GM18867 (cell line): ENCODE results near the gene MMRN2.

ENCODE experiments used
- ATAC-seq: cut with Tn5 transposase; IDR thresholded peaks from one replicate; pipeline ENCODE4 v1.9.1; 2021; ENCODE audit warnings: mild to moderate bottlenecking, moderate library complexity; ENCODE audit not compliant: unreplicated experiment

The MMRN2 gene

DNA sequence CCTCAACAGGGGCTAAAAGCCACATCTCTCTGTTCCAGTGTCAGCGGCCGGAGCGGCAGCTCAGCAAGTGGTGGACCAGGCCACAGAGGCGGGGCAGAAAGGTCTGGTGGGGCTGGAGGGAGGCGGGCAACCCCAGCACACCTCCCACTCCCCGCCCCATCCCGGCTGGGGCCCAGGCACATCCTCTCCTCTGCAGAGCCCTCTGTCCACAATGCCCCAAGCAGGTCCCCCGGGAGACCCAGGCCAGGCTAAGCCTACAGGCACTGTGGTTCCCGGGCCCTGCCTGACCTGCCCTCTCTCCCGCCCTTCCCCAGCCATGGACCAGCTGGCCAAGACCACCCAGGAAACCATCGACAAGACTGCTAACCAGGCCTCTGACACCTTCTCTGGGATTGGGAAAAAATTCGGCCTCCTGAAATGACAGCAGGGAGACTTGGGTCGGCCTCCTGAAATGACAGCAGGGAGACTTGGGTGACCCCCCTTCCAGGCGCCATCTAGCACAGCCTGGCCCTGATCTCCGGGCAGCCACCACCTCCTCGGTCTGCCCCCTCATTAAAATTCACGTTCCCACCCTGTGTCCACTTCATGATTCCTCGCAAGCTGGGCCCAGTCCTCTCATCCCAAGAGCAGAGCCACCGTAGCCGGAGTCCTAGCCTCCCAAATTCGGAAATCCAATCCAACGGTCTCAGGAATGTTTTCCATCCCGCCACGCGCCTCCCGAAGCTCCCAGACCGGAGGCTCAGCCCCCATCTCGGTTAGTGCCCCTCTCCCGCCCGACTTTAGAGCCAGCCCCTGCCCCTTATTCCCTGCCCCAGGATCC lies 13.0 kb upstream of the MMRN2 start:
- ATAC-seq, result no peak

DNA sequence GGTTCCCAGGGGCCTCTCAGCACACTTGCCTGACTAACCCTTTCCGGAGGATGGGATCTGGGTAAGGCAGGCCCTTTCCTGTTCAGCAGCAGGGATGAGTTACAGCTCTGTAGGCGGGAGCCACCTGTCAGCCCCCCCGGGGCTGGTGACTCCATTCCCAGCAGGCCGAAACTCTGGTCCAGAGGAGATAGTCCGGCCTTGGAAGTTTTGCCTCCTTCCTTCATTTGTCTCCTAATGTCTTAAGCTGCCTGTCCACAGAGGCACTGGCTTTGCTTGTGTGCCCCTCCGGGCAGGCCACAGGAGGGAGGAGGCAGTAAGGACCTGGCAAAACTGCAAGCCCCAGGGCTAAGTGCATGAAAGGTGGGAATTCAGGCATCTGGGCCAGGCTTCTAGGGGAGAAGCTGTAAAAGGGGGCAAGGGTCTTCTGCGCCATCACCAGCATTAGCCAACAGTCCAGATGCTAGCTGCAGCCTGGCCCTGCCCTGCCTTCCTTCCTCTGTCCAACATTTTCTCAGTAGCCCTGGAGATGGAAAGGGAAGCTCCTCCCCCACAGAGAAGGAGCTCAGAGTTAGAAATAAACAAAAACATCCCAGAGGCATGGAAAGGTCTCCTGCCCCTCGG lies 12.1 kb upstream of the MMRN2 start:
- no peak for ATAC-seq

DNA sequence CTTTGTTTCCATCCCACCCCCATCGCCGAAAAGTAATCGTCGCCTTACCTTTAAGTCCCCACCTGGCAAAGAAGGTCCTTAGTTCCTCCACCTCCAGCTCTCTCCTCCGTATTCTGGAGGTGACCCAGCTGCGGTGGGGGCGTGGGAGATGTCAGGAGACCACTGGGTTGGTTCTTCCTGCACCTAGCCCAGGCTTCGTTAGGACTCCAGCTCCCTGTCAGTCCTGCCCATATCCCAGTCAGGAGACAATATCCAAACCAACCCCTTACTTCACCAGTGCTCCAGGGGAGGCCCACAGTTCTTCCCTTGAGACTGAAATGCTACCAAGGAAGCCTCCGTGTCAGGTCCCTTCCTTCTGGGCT lies 11.6 kb upstream of the MMRN2 start:
- ATAC-seq, result no peak

GRCh38 chr10:86968271-86968993 lies 11.0 kb upstream of the MMRN2 start, which contains the start of gene ADIRF:
TSS of gene ADIRF (plus strand) at chr10:86968482. CDS start at chr10:86968545, 63 bp downstream.
- ATAC-seq, result no peak

DNA sequence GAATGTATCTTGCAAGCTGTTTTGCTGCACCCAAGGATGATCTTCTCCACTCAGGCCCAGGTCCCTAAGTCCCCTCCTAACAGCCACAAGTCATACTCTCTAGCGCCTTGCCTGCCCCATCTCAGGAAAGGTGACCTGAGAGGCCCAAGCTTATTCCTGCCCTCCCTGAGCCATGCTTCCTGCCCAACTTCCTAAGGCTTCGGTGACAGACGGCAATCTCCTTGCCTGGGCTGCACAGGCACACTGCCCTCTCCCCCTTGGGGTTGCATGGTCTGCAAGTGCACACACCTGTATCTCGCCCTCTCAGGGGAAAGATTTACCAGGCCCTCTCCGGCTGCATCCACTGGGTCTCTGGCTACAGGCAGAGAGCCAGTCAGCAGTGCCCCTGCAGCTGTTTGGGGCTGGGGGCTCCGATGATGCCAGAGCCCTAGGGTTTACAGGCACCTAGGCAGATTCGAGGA lies 10.1 kb upstream of the MMRN2 start:
- no peak for ATAC-seq

DNA sequence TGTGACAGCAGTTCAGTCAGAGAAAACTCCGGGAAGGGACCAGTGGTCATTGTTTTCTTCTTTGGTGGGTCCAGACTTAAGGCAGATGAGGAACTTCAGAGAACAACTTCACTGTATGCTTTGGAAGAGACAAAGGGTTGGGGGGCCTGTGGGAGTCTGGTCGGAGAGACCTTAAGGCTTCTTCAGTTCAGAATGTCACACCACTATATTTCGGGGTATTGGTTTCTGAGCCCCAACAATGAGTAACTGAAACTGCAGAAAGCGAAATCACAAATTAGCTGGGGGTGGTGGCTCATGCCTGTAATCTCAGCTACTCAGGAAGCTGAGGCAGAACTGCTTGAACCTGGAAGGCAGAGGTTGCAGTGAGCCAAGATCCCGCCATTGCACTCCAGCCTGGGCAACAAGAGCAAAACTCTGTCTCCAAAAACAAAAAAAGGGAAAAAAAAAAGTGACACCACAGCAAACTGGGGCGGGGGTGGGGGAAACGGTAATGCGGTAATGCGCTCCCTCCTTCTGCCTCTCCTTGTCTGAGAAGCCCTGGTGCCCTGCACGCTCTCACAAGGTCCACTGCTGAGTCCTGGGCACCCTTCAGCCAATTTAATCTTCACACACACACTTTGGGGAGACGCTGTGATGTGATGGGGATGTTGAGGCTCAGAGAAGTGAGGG lies 8.7 kb upstream of the MMRN2 start:
- ATAC-seq, result peak; percentile 42

GRCh38 chr10:86964847-86965190 lies 7.4 kb upstream of the MMRN2 start:
- no peak for ATAC-seq

GRCh38 chr10:86964061-86964846 lies 6.8 kb upstream of the MMRN2 start:
- no peak for ATAC-seq

GRCh38 chr10:86963341-86963919 lies 6.0 kb upstream of the MMRN2 start:
- no peak for ATAC-seq

- no peak for ATAC-seq
These were observed 5.5 kb upstream of the MMRN2 start for GRCh38 chr10:86962981-86963310.

- no peak for ATAC-seq
These were observed 4.9 kb upstream of the MMRN2 start for GRCh38 chr10:86962136-86962980.

- ATAC-seq, result no peak
These were observed 4.2 kb upstream of the MMRN2 start for GRCh38 chr10:86961481-86962091.

DNA sequence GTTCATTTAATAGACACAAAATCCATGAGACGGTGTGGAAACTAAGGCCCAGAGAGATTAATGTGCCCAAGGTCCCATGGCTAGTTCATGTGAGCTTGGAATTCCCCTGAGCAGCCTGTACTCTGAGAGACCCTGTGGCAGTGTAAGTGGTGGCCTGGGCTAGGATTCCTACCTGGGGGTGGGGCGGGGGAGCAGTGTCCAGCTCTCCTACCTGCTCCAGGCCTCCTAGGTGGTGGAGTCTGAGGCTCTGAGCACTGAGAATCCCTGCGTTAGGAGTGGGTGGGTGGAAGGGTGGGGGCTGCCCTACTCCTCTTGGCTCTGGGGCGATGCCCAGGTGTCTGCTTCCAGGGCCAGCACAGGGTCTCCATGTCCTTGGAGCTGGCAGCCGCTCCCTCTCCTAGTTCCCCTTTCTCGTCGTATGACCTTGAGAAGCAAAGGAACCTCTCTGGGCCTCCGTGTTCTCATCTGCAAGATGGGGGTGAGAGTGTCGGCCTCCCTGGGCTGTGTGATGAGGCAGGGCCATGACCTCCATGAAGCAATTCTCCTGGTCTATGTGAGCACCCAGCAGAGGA lies 3.5 kb upstream of the MMRN2 start:
- ATAC-seq, result no peak

GRCh38 chr10:86960003-86960862 lies 2.8 kb upstream of the MMRN2 start:
- peak; percentile 66 for ATAC-seq

GRCh38 chr10:86959737-86960002 lies 2.3 kb upstream of the MMRN2 start:
- no peak for ATAC-seq

- ATAC-seq, result no peak
These were observed 1.7 kb upstream of the MMRN2 start for GRCh38 chr10:86958901-86959736.
